ENCODE results near the gene TSPAN18. TPM values are rescaled to one million over a fixed set of nuclear protein-coding genes. Genes with fewer than 3 reads are reported as not detected.

The TSPAN18 gene
- total and polyA plus RNA-seq, 2 experiments from 2014 or later = 6.0 to 10.6 TPM

GRCh38 chr11:44952082-44952481 is 225.3 kb downstream of the TSPAN18 start:
- H3K9me2 ChIP-seq (ENCODE audit: insufficient read depth) = no peaks in the 10 kb centered on the region
- Mint-ChIP-seq H3K27ac (no peak overlapping the region), H3K9me3 (no peaks in the 10 kb centered on the region), H3K27me3 (ENCODE audit: insufficient read depth, low read depth, poor library complexity) (peaks cover 18% of the 10 kb centered on the region), H3K4me1 (peaks cover 66% of the 10 kb centered on the region), H3K4me3 (no peak overlapping the region), H3K36me3 (ENCODE audit: low read depth) (no peaks in the 10 kb centered on the region; the same call in 2 of the 3 replicates)
- no peaks in the 10 kb centered on the region for H3K36me3 ChIP-seq (ENCODE audit: insufficient read depth)
- TF ChIP-seq ZNF331 (CRISPR knock-in tag; IDR thresholded peaks at IDR 0.05; ENCODE audit: low read depth) (no peak), EZH2phosphoT487 (IDR thresholded peaks at IDR 0.05; ENCODE audit: unreplicated experiment) (no peak), CTCF (conservative IDR thresholded peaks at IDR 0.05; ENCODE audit: low read depth in 2 of 2) (no peak)
- H3K27me3 ChIP-seq (ENCODE audit: insufficient read depth) = no peaks in the 10 kb centered on the region
- no peak overlapping the region for H3K27ac ChIP-seq (ENCODE audit: low read depth)
- H3K4me1 ChIP-seq (ENCODE audit: insufficient read depth) = peaks cover 55% of the 10 kb centered on the region
- H3K4me2 ChIP-seq = no peak overlapping the region
- no peak overlapping the region for H3K4me3 ChIP-seq
- peaks cover 6% of the 10 kb centered on the region; the same call in 1 of the 2 replicates for H3K79me2 ChIP-seq (replicated peaks; ENCODE audit: insufficient read depth)
- no peaks in the 10 kb centered on the region; the same call in 1 of the 2 replicates for H3F3A ChIP-seq (replicated peaks; ENCODE audit: low read depth)
- DNase-seq (ENCODE audit: low spot score) = no peak
- no peak overlapping the region for H2AFZ ChIP-seq
- no peak for ATAC-seq
- no peaks in the 10 kb centered on the region for H4K20me1 ChIP-seq (replicated peaks; ENCODE audit: insufficient read depth)

- no peak for ATAC-seq
- no peak overlapping the region for H3K4me2 ChIP-seq
- H4K20me1 ChIP-seq (replicated peaks; ENCODE audit: insufficient read depth) = no peaks in the 10 kb centered on the region
- no peak for DNase-seq (ENCODE audit: low spot score)
- Mint-ChIP-seq H3K27me3 (ENCODE audit: insufficient read depth, low read depth, poor library complexity) (peaks cover 17% of the 10 kb centered on the region), H3K27ac (no peak overlapping the region), H3K36me3 (ENCODE audit: low read depth) (no peaks in the 10 kb centered on the region; the same call in 2 of the 3 replicates), H3K9me3 (no peaks in the 10 kb centered on the region), H3K4me1 (peaks cover 64% of the 10 kb centered on the region), H3K4me3 (no peak overlapping the region)
- H3K4me3 ChIP-seq = no peak overlapping the region
- H3K79me2 ChIP-seq (replicated peaks; ENCODE audit: insufficient read depth) = peaks cover 6% of the 10 kb centered on the region; the same call in 1 of the 2 replicates
- H3K36me3 ChIP-seq (ENCODE audit: insufficient read depth) = no peaks in the 10 kb centered on the region
- H3K27me3 ChIP-seq (ENCODE audit: insufficient read depth) = 0 out of 2 replicates have a peak, but pooled peaks cover 5% of the 10 kb centered on the region
- no peaks in the 10 kb centered on the region for H3K9me2 ChIP-seq (ENCODE audit: insufficient read depth)
- H2AFZ ChIP-seq = no peak overlapping the region
- peaks cover 52% of the 10 kb centered on the region for H3K4me1 ChIP-seq (ENCODE audit: insufficient read depth)
- H3K27ac ChIP-seq (ENCODE audit: low read depth) = no peak overlapping the region
- H3F3A ChIP-seq (replicated peaks; ENCODE audit: low read depth) = no peaks in the 10 kb centered on the region; the same call in 1 of the 2 replicates
- no peak for TF ChIP-seq EZH2phosphoT487 (IDR thresholded peaks at IDR 0.05; ENCODE audit: unreplicated experiment)
- no peak for TF ChIP-seq ETS1 (IDR thresholded peaks at IDR 0.05)
- TF ChIP-seq JUNB (IDR thresholded peaks at IDR 0.05; ENCODE audit: unreplicated experiment) = no peak
- TF ChIP-seq ZNF114 (CRISPR knock-in tag; IDR thresholded peaks at IDR 0.05) = no peak
- no peak for TF ChIP-seq EZH2 (IDR thresholded peaks at IDR 0.05; ENCODE audit: low read depth, unreplicated experiment)
- TF ChIP-seq NANOG (IDR thresholded peaks at IDR 0.05; ENCODE audit: borderline replicate concordance) = no peak
- no peak for TF ChIP-seq ZNF462 (CRISPR knock-in tag; IDR thresholded peaks at IDR 0.05)
- TF ChIP-seq CREB1 (CRISPR knock-in tag; IDR thresholded peaks at IDR 0.05; ENCODE audit: low read depth) = no peak
- no peak for TF ChIP-seq POLR2AphosphoS5 (IDR thresholded peaks at IDR 0.05; ENCODE audit: low read depth)
These were observed 225.9 kb downstream of the TSPAN18 start for GRCh38 chr11:44952500-44953260.

Measured in GM23338 (cell line).